Measurements from ENCODE around the gene SRRT.
A peak's percentile ranks its signal among the peaks of the same experiment; 100 is the strongest.

The SRRT gene

GRCh38 chr7:100882785-100883526, 8.1 kb downstream of the SRRT start:
- DNase-seq = no peak

- DNase-seq = no peak
These were observed 10.0 kb downstream of the SRRT start for GRCh38 chr7:100884736-100885439.

DNA sequence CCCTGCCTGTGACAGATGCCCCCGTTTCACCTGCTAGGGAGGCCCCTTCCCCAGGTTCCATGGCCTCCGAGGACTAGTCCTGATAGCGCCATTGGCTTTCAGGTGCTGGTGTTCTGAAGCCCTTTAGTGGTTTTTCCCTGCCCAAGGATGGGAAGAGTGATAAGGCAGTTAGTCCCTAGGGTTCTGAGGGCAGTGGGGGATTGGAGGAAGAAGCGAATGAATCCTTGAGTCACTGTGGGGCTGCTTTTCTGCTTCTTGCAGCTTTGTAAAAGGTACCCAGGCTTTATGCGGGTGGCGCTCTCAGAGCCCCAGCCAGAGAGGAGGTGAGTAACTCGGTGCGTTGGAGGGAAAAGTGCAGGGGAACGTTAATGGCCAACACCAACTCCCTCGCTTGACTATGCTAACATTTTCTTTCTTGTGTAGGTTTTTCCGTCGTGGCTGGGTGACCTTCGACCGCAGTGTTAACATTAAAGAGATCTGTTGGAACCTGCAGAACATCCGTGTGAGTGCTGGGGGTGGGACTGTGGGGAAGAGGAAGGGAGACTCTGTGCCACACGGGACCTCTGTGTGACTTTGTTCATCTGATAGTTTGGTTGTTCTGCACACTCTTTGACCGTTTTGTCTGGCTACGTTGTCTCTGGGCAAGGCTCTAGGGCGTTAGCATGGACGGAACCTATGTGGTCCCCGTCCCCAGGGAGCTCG, 10.7 kb downstream of the SRRT start:
- no peak for DNase-seq

DNA sequence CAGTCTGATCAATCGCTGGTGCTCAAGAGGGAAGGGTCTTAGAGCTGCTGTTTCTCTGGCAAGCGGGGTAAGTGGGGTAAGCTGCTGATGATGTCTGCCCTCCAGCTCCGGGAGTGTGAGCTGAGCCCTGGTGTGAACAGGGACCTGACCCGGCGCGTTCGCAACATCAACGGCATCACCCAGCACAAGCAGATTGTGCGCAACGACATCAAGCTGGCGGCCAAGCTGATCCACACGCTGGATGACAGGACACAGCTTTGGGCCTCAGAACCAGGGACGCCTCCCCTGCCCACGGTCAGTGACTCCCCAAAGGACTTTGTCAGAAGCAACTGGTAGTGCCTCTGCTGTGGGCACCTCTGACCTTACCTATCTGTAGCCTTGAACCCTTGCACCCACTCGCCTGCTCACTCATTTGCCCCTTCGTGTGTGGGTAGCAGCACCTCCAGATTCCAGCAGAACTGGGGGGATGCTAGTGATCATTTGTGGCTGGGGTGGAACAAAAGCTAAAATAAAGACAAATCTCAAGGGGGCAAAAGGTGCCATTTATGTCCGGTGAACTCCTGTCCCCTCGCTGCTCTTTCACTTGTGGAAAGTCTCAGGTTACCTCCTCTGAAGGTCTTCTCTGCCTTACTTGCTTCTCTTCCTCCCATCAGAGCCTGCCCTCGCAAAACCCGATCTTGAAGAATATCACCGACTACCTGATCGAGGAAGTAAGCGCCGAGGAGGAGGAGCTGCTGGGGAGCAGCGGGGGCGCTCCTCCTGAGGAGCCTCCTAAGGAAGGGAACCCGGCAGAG, 11.4 kb downstream of the SRRT start:
- no peak for DNase-seq

DNA sequence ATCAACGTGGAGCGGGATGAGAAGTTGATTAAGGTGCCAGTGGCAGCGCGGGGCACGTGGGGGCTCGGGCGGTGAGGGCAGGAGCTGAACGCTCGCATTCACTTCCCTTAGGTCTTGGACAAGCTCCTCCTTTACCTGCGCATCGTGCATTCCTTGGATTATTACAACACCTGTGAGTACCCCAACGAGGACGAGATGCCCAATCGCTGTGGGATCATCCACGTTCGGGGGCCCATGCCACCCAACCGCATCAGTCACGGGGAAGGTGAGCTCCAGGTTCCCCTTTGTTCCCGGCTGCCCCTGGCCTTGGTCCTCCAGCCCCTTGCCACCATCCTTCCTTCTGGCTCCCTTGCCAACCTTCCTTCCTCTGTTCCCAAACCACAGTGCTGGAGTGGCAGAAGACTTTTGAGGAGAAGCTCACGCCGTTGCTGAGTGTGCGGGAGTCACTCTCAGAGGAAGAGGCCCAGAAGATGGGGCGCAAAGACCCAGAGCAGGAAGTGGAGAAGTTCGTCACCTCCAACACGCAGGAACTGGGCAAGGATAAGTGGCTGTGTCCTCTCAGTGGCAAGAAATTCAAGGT, 12.1 kb downstream of the SRRT start:
- no peak for DNase-seq

DNA sequence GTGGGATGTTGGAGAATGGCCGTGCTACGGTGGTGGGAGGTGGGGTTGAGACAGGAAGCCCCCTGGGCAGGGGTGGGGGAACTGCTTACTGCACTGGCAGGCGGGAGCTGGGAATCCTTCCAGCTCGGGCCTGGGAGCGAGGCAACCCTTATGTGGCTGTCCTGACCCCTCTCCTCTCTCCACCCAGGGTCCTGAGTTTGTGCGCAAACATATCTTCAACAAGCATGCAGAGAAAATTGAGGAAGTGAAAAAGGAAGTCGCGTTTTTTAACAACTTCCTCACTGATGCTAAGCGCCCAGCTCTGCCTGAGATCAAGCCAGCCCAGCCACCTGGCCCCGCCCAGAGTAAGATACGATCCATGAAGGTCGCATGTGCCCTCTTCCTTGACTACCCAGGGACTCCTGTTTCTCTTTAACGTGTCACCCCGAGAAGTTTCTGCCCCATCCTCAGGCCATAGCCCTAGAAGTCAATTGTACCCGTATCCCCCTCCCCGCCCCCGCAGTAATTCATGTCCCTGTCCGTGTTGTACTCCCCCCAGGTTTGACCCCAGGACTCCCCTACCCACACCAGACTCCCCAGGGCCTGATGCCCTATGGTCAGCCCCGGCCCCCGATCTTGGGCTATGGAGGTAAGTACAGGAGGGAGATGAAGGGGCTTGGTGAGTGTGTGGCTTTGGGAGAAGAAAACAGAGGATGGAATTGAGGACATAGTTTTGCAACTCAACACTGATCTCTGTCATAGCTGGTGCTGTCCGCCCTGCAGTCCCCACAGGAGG, 12.8 kb downstream of the SRRT start:
- peak; percentile 80 for DNase-seq

DNA sequence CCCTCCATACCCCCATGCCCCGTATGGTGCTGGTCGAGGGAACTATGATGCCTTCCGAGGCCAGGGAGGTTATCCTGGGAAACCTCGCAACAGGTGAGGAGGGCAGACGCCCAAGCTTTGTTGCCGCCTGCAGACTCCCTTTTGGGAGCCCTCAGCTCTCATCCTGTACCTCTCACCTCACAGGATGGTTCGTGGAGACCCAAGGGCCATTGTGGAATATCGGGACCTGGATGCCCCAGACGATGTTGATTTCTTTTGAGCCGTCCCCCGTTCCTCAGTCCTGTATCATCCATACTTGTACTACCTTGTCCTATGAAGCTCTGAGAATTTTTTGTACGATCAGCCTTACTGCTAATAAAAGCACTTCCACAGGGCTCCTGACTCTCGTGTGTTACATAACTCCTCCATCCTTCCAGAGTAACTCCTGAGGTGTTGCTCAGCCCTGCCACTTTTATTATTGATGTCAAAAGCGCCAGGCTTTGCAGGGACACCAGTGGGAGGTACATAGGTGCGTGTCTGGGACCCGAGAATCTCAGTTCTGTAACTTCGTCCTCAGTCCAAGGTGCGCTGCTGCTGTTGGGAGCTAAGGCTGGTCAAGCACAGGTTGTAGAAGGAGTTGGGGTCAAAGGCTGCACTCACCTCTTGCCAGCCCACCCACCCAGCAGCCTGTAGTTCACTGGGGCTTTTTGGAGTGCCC, 13.5 kb downstream of the SRRT start:
- no peak for DNase-seq

DNA sequence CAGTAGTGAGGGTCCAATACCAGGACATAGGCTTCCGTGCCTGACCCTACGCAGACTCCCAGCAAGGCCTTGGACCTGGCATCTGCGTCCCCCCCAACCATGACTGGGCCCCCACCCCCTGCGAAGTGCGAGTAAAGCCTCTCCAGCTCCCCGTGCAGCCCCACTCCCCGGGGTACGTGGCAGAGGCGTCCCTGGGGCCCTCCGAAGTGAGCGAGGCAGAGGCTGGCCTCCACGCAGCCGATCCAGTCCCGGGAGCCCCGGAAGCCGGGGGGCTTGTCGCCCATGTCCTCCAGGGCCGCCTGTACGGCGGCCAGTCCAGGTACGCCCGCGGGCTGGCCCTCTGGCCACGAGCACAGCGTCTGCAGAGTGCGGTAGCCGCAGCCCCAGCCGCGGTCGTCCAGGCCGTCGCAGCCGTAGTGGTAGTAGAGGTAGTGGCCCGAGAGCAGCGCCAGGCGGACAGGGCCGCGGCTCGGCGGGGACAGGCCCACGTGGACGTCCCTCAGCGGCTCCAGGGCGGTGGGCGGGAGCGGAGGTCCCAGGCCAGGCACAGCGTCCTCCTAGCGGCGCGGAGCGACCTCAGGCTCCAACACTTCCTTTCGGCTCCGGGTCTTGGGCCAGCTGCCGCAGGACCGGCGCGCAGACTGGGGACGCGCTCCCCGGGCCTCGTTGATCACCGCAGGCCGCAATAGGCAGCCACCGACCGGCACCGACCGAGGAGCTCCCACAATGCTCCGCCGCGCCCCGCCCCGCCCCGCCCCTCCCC, 14.3 kb downstream of the SRRT start, which contains the start of gene UFSP1:
TSS of gene UFSP1 (minus strand) at position 728 of the 763 bp plus-strand sequence. CDS start at position 284, 444 bp downstream.
- DNase-seq = peak in 1 of 2 donors; percentile 29

- DNase-seq = no peak
These were observed 16.0 kb downstream of the SRRT start for GRCh38 chr7:100890653-100891567.

GRCh38 chr7:100891568-100892247, 16.8 kb downstream of the SRRT start:
- no peak for DNase-seq

DNA sequence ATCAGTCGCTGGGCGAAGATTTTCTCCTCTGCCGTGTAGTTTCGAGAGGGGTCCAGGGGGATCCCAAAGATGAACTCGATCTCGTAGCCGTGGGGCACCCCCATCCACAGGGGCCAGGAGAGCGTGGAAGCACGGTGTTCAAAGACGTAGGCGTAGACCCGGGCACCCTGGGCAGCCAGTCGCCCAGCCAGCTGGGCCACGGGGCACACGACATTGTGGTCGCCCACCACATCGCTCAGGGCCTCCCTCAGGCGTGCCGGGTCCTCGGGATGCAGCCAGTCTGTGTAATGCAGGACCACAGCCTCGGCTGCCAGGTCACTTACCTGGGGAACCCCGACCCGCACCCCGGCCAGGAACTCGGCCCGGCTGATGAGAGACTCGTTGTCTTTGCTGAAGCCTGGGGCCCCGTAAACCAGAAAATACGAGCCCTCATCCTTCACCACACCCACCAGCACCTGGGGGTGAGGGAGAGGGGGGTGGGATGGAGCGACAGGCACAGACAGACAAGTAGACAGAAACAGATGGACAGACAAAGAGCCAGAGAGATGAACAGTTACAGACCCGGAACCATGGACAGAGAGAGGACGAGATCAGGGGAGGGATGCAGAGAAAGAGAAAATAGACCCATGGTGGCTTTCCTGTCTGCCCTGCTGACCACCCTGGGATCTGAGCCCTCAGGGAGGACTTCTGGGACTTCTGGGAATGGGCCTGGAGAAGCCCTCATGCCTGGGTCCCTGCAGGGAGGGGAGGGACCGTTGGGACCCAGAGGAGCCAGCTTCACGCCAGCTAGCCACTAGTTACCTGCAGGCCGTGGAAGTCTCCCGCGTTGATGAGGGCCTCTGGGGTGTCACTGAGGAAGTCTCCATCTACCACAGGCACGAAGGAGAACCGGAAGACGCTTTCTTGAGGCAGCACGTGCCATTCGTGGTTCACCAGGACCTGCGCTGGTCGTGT, 17.7 kb downstream of the SRRT start:
- no peak for DNase-seq

DNA sequence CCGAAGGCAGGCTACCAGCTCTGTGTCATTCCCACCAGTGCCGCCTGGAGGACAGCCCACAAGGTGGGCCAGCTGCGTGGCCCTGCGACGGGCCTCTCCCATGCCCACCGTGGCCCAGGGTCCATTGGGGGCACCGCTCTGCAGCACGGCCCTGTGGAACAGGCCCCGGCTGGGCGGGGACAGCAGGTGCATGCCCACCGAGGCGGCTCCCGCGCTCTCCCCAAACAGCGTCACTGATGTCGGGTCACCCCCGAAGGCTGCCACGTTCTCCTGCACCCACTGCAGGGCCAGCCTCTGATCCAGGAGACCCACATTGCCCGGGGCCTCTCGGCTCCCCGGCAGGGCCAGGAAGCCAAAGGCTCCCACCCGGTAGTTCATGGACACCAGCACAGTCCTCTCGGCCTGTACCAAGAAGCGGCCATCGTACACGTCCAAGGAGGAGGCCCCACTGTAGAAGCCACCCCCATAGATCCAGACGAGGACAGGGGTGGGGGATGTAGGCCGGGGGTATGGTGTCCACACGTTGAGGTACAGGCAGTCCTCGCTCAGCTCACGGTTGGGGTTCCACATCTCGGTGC, 18.5 kb downstream of the SRRT start:
- no peak for DNase-seq

- DNase-seq = no peak
These were observed 19.2 kb downstream of the SRRT start for GRCh38 chr7:100893910-100894721.

DNA sequence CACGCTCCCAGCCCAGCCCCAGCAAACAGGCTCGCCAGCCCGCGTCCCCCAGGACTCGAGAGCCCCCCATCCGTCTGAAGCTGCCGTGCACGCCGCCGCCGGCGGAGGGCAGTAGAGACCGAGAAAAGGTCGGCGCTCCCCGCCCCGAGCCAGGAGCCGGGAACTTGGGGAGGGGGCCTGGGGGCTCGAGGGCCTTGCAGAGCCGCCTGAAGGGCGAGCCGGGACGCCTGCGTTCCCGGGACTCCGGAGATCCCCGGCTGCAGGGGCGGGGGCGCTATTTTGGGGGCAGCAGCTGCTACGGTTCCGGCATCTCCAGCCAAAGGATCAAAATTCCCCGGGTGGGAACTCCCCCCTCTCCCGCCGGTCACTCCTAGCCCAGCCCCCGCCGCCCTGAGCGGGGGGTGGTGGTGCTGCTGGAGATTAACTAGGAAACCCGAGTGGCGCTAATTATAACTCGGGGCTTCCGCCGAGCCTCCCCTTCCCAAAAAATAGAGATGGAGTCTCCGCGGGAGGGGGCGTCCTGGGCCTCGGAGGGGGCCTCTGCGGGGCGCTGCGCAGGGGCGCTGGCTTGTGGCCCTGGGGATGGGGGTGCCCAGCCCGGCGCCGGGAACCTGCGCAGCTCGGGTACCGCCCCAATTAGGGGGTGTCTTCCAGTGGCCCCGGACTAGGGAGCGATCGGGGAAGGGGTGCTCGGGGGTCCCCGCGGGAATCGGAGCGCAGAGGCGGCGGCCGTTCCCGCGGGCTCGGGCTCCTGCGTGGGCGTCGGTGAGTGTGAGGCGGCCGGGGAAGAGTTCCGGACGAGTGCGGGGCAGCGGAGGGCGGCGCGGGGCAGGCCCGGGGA, 20.2 kb downstream of the SRRT start:
- no peak for DNase-seq

GRCh38 chr7:100895701-100895955, 20.7 kb downstream of the SRRT start, which contains the start of gene ACHE:
Gene ACHE, minus strand, starts transcription at chr7:100895888. Its CDS starts 1,656 bp downstream, at chr7:100894232.
- no peak for DNase-seq

Data from inflammatory macrophage (primary cell).